AG09309 (cell line): ENCODE data around the gene CEP44.
"Not testable (repeated sequence)": the region's sequence is repeated elsewhere in the genome, so short reads cannot be mapped to it uniquely, and the experiment has no call there.

Experiments used
- DNase-seq: peaks from one replicate; pipeline ENCODE4 v3.0.0-alpha.2; 2010; ENCODE audit warnings: low read depth
- H3K4me3 ChIP-seq: 2 replicates; pipeline ENCODE4 v1.5.1; 2011; ENCODE audit warnings: mild to moderate bottlenecking, low read depth, low read length, moderate library complexity; ENCODE audit not compliant: control insufficient read depth
- CTCF ChIP-seq: IDR thresholded peaks from 2 replicates; pipeline ENCODE4 v1.5.1; 2011; ENCODE audit warnings: mild to moderate bottlenecking, low read depth, low read length, inconsistent platforms; ENCODE audit not compliant: insufficient read depth, control insufficient read depth; ENCODE audit errors: missing control alignments

Gene CEP44

DNA sequence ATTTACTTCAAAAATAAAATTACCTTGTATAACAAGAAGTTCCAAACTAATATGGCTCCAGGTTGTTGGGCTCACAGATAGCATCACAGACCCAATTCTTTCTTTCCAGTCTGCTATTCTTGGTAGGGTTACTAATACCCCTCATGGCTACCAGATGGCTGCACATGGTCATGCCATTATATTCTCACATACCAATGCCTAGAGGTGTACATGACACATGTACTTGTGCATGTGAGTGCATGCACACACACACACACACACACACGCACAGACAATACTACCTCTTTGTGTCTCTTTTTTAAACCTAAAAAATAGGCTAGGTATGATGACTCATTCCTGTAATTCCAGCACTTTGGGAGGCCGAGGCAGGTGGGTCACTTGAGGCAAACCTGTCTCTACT is 31.3 kb upstream of the CEP44 start:
- no peak for TF ChIP-seq CTCF
- no peak for DNase-seq
- H3K4me3 ChIP-seq, result no peak overlapping the region

- TF ChIP-seq CTCF, result no peak
- no peak for DNase-seq
- no peak overlapping the region for H3K4me3 ChIP-seq
Measured at GRCh38 chr4:174254613-174255012, 29.1 kb upstream of the CEP44 start.

- no peak for TF ChIP-seq CTCF
- H3K4me3 ChIP-seq, result no peak overlapping the region
- no peak for DNase-seq
Measured at GRCh38 chr4:174255374-174255773, 28.3 kb upstream of the CEP44 start.

DNA sequence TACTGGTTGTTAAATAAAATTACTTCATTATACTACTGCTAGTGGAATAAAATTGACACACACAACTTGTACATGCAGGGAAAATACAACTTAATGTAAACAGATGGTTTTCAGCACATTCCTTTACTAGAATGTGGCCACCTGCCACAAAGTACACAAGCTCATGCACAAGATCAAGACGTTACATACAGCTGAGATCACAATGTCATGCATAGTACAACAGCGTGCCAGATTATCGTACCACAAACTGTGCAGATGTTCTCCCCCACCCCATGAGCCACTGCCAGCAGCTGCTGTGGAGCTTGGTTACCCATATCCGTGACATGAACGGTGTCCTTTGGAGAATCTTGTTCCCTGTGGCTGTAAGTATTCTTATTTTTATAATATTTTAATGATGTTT is 27.9 kb upstream of the CEP44 start:
- TF ChIP-seq CTCF, result no peak

GRCh38 chr4:174256277-174256713 is 27.4 kb upstream of the CEP44 start:
- DNase-seq, result peak; percentile 18
- no peak for TF ChIP-seq CTCF

More for the DNA sequence above, 27.9 kb upstream of the CEP44 start:
- no peak overlapping the region for H3K4me3 ChIP-seq
- no peak for DNase-seq

GRCh38 chr4:174259580-174259979 is 24.1 kb upstream of the CEP44 start:
- TF ChIP-seq CTCF, result no peak
- H3K4me3 ChIP-seq, result no peak overlapping the region
- DNase-seq, result no peak

More at GRCh38 chr4:174256277-174256713, 27.4 kb upstream of the CEP44 start:
- no peak overlapping the region for H3K4me3 ChIP-seq

- no peak for TF ChIP-seq CTCF
- DNase-seq, result peak; percentile 39
- H3K4me3 ChIP-seq, result no peak overlapping the region
Measured at GRCh38 chr4:174260099-174260498, 23.6 kb upstream of the CEP44 start.

DNA sequence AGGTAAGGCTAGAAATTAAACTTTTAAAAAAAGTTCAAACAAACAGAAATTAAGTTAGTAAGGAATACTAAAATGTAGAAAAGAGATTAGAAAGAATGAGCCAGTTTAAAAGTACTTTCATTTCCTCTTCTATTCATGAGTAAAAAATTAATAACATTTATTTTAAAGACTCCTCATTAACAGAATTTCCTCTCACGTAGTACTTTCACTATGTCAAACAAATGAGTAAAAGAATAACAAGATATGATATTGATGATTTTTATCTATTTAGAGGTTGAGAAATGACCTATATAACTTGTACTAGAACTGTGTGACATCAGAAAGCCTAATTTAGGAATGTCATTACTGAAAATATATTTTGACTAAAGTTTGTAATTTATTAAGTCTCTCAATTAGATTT is 22.3 kb upstream of the CEP44 start:
- not testable (repeated sequence) for H3K4me3 ChIP-seq, DNase-seq
